RWPE1 (cell line): ENCODE results near the gene ADAMTS19.

Experiments used
- CTCF ChIA-PET: fragments of 350-600 bp; sonication (Branson Sonifier 250); formaldehyde crosslinking; extraction: SDS; loops from one replicate; lab custom pipeline; 2021; lab: Yijun Ruan, JAX
- POLR2A ChIA-PET: fragments of 400-600 bp; formaldehyde crosslinking; extraction: SDS; loops from one replicate; lab custom pipeline; 2020; ENCODE audit warnings: antibody characterized with exemption; ENCODE audit not compliant: low non-redundant PET; lab: Yijun Ruan, JAX
- DNase-seq: peaks from one replicate; pipeline ENCODE4 v3.0.0; 2012; ENCODE audit warnings: low spot score
- H3K27ac ChIP-seq: fragments of 450-650 bp; 2 replicates; pipeline ENCODE4 v1.5.1; 2017
- TF ChIP-seq, protein P1 (sequence below): fragments of 450-650 bp; conservative IDR thresholded peaks from 2 replicates; pipeline ENCODE4 v1.5.1; 2017; ENCODE audit warnings: low read depth, mild to moderate bottlenecking

ADAMTS19 gene

DNA sequence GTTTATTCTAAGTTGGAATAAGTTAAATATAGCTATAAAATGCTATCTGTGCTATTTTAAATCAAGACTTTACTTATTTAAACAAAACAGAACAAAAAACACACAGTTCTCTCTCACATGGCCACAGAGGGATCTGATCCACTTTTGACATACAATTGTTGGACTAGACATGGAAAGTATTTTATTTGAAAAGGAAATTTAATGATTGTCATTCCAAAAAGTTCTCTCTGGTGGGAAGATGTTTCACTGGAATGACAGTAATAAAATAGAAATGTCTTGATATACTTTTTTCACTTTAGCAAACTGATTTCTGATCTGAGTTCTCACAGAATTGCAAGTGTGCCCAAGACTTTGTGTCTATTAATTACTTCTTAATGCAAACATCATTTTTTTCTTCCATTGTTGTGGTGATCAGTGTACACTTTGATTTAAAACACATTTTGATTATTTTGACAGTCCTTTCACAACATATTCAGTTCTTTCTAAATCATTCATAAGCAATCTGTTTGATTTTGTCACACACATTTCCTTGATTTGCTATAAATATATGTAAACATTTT is 257.7 kb downstream of the ADAMTS19 start:
- POLR2A ChIA-PET, result no interaction called here
- no peak overlapping the region for H3K27ac ChIP-seq
- TF ChIP-seq, protein P1, sequence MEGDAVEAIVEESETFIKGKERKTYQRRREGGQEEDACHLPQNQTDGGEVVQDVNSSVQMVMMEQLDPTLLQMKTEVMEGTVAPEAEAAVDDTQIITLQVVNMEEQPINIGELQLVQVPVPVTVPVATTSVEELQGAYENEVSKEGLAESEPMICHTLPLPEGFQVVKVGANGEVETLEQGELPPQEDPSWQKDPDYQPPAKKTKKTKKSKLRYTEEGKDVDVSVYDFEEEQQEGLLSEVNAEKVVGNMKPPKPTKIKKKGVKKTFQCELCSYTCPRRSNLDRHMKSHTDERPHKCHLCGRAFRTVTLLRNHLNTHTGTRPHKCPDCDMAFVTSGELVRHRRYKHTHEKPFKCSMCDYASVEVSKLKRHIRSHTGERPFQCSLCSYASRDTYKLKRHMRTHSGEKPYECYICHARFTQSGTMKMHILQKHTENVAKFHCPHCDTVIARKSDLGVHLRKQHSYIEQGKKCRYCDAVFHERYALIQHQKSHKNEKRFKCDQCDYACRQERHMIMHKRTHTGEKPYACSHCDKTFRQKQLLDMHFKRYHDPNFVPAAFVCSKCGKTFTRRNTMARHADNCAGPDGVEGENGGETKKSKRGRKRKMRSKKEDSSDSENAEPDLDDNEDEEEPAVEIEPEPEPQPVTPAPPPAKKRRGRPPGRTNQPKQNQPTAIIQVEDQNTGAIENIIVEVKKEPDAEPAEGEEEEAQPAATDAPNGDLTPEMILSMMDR, result no peak
- CTCF ChIA-PET, result interaction anchor here (0.6 kb wide), 1 partner anchor 701 kb away, joined by 3 read pairs; no protein-coding TSS in a partner anchor
- no peak for DNase-seq

DNA sequence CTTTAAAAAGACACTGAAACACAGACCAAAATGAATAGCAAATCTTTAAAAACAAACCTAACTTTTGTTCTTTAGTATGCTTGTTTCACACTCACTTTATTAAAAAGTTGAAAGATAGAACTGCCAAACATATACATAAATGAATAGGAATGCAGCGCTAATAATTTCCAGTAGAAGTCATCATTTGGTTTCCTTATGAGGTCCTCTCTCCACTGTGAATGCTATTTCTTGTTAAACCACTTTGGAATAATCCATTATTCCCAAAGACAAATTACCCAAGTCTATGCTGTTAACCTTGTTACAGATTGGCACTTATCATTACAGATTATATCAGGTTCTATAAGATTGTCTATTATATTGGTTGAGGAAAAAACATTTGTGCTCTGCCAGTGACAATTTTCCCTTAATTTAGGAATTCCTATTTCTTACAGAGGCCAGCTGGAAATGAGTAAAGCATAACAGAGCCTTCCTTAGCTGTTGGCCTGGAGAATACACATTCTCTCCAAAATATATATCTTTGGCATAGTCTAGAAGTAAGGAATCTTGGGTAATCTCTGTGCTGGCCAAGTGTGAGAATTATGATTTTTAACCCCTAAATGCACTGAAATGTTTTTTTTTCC is 258.5 kb downstream of the ADAMTS19 start:
- no peak for DNase-seq
- TF ChIP-seq, protein P1, result no peak
- ChIA-PET POLR2A (no interaction called here), CTCF (no interaction called here)
- no peak overlapping the region for H3K27ac ChIP-seq

- ChIA-PET POLR2A (no interaction called here), CTCF (interaction anchor here (0.5 to 1.2 kb wide), 3 partner anchors 47 to 240 kb away, joined by 3 to 4 read pairs (median 4); no protein-coding TSS in a partner anchor)
- TF ChIP-seq, protein P1, result no peak
- no peak overlapping the region for H3K27ac ChIP-seq
- DNase-seq, result no peak
These were observed 264.1 kb downstream of the ADAMTS19 start for GRCh38 chr5:129724222-129724621.

DNA sequence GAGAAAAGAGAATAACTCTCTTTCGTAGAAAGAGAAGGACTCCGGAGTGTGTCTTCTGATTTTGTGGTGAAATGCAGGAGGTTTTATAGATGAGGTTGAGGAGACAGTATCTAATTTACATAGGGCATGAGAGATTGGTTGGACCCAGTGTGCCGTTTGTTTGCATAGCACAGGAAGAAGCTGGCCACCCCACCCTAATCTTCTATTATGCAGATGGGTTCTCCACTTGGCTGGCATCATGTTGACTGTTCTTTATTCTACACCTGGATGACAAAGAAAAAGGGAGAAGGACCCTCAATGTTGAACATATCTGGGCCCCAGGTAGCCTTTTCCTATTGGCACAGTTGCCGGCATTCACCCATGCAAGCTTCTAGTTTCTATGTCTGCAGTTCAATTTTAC is 264.5 kb downstream of the ADAMTS19 start:
- CTCF ChIA-PET, result interaction anchor here (0.5 to 0.6 kb wide), 2 partner anchors 127 to 240 kb away, joined by 3 to 4 read pairs; no protein-coding TSS in a partner anchor
- TF ChIP-seq, protein P1, result no peak
- H3K27ac ChIP-seq, result no peak overlapping the region
- no peak for DNase-seq
- POLR2A ChIA-PET, result no interaction called here

DNA sequence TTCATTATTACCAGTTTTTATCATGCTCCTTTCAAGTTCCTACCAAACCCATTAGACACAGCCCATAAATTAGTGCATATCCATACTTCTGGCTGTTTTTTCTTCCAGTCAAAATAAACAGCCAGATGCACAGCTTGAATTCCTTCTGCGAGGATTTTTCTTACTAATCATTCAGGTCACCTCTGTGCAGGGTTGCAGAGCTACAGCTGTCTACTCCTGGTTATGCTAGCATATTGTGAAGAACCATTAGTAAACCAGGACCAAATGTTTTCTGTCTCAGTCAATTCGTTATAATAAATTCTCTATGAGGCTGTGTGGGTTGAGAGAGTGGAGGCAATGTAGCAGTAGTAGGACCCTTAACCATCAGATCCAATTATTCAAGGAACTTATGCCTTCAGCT is 279.7 kb downstream of the ADAMTS19 start:
- TF ChIP-seq, protein P1, result no peak
- no peak for DNase-seq
- POLR2A ChIA-PET, result no interaction called here
- CTCF ChIA-PET, result no interaction called here
- H3K27ac ChIP-seq, result no peak overlapping the region

- DNase-seq, result no peak
- CTCF ChIA-PET, result interaction anchor here (1.6 kb wide), 1 partner anchor 25 kb away, joined by 5 read pairs; no protein-coding TSS in a partner anchor
- TF ChIP-seq, protein P1, result no peak
- no peak overlapping the region for H3K27ac ChIP-seq
- POLR2A ChIA-PET, result no interaction called here
These were observed 283.6 kb downstream of the ADAMTS19 start for GRCh38 chr5:129743541-129744187.
